Measurements from ENCODE around the gene GDF10.

DNA sequence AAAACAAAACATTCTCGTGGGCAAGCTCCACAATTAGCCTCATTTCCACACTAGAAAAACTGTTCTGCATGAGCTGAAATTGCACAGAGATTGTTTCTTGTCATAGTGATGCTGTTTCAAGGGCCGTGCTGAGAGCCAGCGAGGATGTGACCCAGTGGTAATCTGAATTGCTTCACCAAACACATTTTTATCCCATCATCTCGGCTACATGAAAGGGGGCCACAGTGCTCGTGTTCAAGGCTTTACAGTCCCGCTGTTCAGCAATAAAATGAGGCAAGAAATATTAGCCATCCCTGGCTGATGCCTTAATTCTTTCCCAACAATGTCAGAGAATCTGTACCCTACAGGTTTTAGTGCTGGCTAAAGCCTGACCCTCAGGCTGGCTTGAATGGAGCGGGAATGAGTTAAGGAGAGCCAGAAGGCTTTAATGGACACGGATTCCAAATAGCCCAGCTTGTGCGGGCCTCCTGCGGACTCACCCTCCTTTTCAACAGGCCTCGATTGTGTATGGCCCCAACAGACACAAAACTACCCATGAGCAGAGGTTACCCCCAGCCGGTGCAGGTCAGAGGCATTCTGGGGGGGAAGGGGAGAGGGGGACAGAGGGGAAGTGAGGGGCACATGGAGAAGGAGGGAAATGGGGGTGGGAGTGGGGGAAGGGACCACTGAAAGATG lies 2.0 kb upstream of the GDF10 start:
- TF ChIP-seq, protein P1, sequence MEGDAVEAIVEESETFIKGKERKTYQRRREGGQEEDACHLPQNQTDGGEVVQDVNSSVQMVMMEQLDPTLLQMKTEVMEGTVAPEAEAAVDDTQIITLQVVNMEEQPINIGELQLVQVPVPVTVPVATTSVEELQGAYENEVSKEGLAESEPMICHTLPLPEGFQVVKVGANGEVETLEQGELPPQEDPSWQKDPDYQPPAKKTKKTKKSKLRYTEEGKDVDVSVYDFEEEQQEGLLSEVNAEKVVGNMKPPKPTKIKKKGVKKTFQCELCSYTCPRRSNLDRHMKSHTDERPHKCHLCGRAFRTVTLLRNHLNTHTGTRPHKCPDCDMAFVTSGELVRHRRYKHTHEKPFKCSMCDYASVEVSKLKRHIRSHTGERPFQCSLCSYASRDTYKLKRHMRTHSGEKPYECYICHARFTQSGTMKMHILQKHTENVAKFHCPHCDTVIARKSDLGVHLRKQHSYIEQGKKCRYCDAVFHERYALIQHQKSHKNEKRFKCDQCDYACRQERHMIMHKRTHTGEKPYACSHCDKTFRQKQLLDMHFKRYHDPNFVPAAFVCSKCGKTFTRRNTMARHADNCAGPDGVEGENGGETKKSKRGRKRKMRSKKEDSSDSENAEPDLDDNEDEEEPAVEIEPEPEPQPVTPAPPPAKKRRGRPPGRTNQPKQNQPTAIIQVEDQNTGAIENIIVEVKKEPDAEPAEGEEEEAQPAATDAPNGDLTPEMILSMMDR (IDR thresholded peaks at IDR 0.05), result no peak
- TF ChIP-seq POLR2A (IDR thresholded peaks at IDR 0.05), result no peak
